ENCODE measurements around the gene EFCAB6. TPM values are rescaled to one million over a fixed set of nuclear protein-coding genes. Genes with fewer than 3 reads are reported as not detected.

The EFCAB6 gene
- total and polyA plus RNA-seq, 2 of the 13 experiments (the other 11 are each of a cell fraction or from before 2014, with no cell fraction given) = not detected

GRCh38 chr22:43697894-43698293 lies 114.2 kb downstream of the EFCAB6 start:
- no TSS peak for BruUV-seq (replicated peaks)
- FAIRE-seq (no peak), DNase-seq (ENCODE audit: low spot score) (no peak), ATAC-seq (no peak)
- H3K4me1 ChIP-seq (ENCODE audit: insufficient read depth, low read length) = no peaks in the 10 kb centered on the region
- H3K79me2 ChIP-seq (ENCODE audit: insufficient read depth, low read length) = no peaks in the 10 kb centered on the region
- no peaks in the 10 kb centered on the region for H3K36me3 ChIP-seq (replicated peaks in 1 of 2; ENCODE audit: control insufficient read depth in 1 of 2, insufficient read depth in 2 of 2, low read length in 2 of 2)
- intact Hi-C loops (cut with micrococcal nuclease; ENCODE audit: unreplicated experiment) (no loop called here), in situ Hi-C loops (cut with HindIII; ENCODE audit: extremely low pct_ligation_motif_present, low pct_unique_long_range_greater_than_20kb) (no loop called here)
- H3K27ac ChIP-seq (ENCODE audit: extremely low read length, insufficient read depth, low read length) = no peak overlapping the region
- H3K4me2 ChIP-seq (ENCODE audit: low read depth, low read length) = no peak overlapping the region
- H2AFZ ChIP-seq (ENCODE audit: low read length) = no peak overlapping the region
- ChIA-PET POLR2A (no interaction called here), CTCF (ENCODE audit: low intra/inter-chr PET ratio, low total read pairs) (no interaction called here)
- peak; percentile 74 for TF ChIP-seq MAFF (IDR thresholded peaks at IDR 0.05; ENCODE audit: low read depth, low read length)
- no peak for TF ChIP-seq KLF11 (CRISPR knock-in tag; IDR thresholded peaks at IDR 0.05)
- peak; percentile 59 to 82; a peak in 3 of 4 replicates for TF ChIP-seq MAFK (conservative IDR thresholded peaks at IDR 0.05 in 1 of 2, IDR thresholded peaks at IDR 0.05 in 1 of 2; ENCODE audit: low read length in 2 of 2)
- no peak overlapping the region for H3K4me3 ChIP-seq (replicated peaks in 1 of 3; ENCODE audit: insufficient read depth in 1 of 3, low read depth in 2 of 3, low read length in 3 of 3)
- H4K20me1 ChIP-seq (ENCODE audit: insufficient read depth, low read length) = no peaks in the 10 kb centered on the region
- no peaks in the 10 kb centered on the region for H3K27me3 ChIP-seq (ENCODE audit: control insufficient read depth in 1 of 2, insufficient read depth in 2 of 2, low read length in 2 of 2)
- 43% methylated on average over 3 of the region's 3 CpGs for WGBS (ENCODE audit: low lambda C conversion rate)
- no peaks in the 10 kb centered on the region for H3K9me3 ChIP-seq (ENCODE audit: low read length)
- H3K9ac ChIP-seq (ENCODE audit: insufficient read depth, low read depth, low read length) = no peak overlapping the region

GRCh38 chr22:43693249-43693648 lies 118.9 kb downstream of the EFCAB6 start:
- POLR2A ChIA-PET = no interaction called here
- Histone ChIP-seq H3K27ac (ENCODE audit: extremely low read length, insufficient read depth, low read length) (no peak overlapping the region), H3K9ac (ENCODE audit: insufficient read depth, low read depth, low read length) (no peak overlapping the region), H3K27me3 (ENCODE audit: control insufficient read depth in 1 of 2, insufficient read depth in 2 of 2, low read length in 2 of 2) (no peaks in the 10 kb centered on the region), H3K4me1 (ENCODE audit: insufficient read depth, low read length) (no peaks in the 10 kb centered on the region), H4K20me1 (ENCODE audit: insufficient read depth, low read length) (no peaks in the 10 kb centered on the region), H3K4me3 (replicated peaks in 1 of 3; ENCODE audit: insufficient read depth in 1 of 3, low read depth in 2 of 3, low read length in 3 of 3) (no peak overlapping the region), H3K79me2 (ENCODE audit: insufficient read depth, low read length) (no peaks in the 10 kb centered on the region), H2AFZ (ENCODE audit: low read length) (no peak overlapping the region), H3K36me3 (replicated peaks in 1 of 2; ENCODE audit: control insufficient read depth in 1 of 2, insufficient read depth in 2 of 2, low read length in 2 of 2) (no peaks in the 10 kb centered on the region), H3K9me3 (ENCODE audit: low read length) (no peaks in the 10 kb centered on the region), H3K4me2 (ENCODE audit: low read depth, low read length) (no peak overlapping the region)
- intact Hi-C loops (cut with micrococcal nuclease; ENCODE audit: unreplicated experiment) = no loop called here
- no TSS peak for BruUV-seq (replicated peaks)
- TF ChIP-seq ZNF558 (CRISPR knock-in tag; IDR thresholded peaks at IDR 0.05; ENCODE audit: borderline replicate concordance) (no peak), ZBED4 (CRISPR knock-in tag; IDR thresholded peaks at IDR 0.05; ENCODE audit: borderline replicate concordance) (no peak), SMAD3 (CRISPR knock-in tag; IDR thresholded peaks at IDR 0.05) (no peak), MIXL1 (CRISPR knock-in tag; IDR thresholded peaks at IDR 0.05) (no peak), MAFK (conservative IDR thresholded peaks at IDR 0.05 in 1 of 2, IDR thresholded peaks at IDR 0.05 in 1 of 2; ENCODE audit: low read length in 2 of 2) (peak; percentile 95 to 98), FOXO1 (CRISPR knock-in tag; IDR thresholded peaks at IDR 0.05) (no peak), MAFF (IDR thresholded peaks at IDR 0.05; ENCODE audit: low read depth, low read length) (peak; percentile 97), ZNF644 (CRISPR knock-in tag; IDR thresholded peaks at IDR 0.05; ENCODE audit: low read depth) (no peak)
- no peak for FAIRE-seq
- no peak for DNase-seq (ENCODE audit: low spot score)
- CTCF ChIA-PET (ENCODE audit: low intra/inter-chr PET ratio, low total read pairs) = no interaction called here
- ATAC-seq = no peak
- 0% methylated on average over 2 of the region's 2 CpGs for WGBS (ENCODE audit: low lambda C conversion rate)
- in situ Hi-C loops (cut with HindIII; ENCODE audit: extremely low pct_ligation_motif_present, low pct_unique_long_range_greater_than_20kb) = no loop called here

Measured in HepG2 (cell line).